Kasumi-1 (cell line): ENCODE results near the gene SHISA7.

Experiments
- DNase-seq, 2 experiments: peaks; one replicate each; lab custom pipeline; 2025; lab: John Stamatoyannopoulos, UW

Gene SHISA7

DNA sequence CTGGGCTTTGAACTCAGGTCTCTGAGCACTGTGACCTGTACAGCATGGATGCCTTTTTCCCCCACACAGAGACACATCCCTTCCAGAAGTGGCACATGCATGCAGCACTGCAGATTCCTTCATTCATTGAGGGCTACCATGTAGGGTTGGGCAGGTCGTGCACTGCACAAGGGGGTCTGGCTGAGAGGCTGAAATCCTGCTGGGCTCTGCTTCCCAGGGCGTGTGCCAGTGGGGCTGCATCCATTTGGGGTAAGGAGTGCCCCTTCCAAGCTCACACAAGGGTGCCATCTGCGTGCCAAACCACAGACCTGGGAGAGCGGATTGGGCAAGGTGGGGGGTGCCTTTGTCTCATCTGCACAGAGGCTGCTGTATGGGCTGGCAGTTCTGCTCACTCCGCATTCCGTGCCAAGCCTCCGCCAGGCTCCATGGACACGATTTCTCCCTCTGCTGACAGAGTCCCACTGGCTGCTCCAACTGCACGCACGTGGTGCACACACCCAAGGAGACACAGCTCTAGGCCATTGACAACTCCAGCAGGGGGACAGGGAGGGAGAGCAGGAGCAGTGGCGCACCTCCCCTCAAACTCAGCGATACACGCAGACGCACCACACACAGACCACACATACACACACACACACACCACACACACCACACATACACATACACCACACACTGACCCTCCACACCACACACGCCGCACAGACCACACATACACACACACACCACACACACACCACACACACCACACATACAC lies 4.5 kb upstream of the SHISA7 start:
- DNase-seq, result peak in 1 of 2 experiments; percentile 19

GRCh38 chr19:55446060-55446459 lies 3.0 kb upstream of the SHISA7 start:
- DNase-seq, result no peak

DNA sequence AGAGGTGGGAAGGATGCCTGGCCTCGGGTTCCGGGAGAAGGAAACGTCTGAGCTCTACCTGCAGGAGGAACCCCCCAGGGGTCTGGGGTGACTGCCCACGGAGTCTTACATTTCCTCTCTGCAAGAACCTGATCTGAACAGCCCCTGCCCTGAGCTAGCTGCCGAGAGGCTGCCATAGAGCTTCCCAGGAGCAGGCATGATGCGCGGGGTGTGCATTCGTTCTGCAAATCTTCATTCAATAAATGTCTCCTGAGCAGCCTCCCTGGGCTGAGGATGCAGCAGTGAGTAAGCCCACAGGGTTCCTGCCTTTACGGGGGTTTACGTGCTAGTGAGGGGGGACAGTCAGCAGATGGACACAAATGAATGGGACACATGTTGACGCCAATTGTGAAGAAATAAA lies 1.5 kb upstream of the SHISA7 start:
- DNase-seq, result no peak

- no peak for DNase-seq
These were observed 852 bp upstream of the SHISA7 start for GRCh38 chr19:55443824-55444480.

- no peak for DNase-seq
These were observed 633 bp downstream of the SHISA7 start for GRCh38 chr19:55442372-55442961.

DNA sequence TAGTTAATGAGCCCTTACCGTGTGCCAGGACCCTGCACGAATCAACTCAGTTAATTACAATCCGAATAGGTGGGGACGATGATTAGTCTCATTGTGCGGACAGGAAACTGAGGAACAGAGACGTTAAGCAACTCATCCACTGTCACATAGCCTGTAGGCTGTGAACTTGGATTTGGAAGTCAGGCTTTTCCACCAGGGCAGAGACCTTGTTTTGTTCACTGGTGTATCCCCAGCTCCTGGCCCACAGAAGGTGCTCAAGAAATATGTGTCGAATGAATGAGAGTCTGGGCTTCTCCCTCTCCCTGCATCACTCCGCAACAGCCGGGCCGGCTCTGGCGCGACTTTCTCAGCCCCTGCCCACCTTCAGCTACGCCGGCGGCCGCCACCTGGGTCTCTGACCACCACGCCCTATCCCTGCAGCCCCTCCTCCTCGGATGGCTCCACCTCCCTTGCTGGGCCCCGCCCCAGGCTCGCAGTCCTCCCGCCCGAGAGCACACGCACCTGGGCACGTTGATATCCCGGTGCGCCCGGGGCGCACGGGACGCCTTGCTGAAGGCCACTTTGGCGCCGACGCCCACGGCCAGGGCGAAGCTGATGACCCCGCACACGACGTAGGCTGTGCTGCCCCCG lies 1.3 kb downstream of the SHISA7 start:
- DNase-seq, result no peak

- DNase-seq, result peak; percentile 6 to 21
These were observed 1.8 kb downstream of the SHISA7 start for GRCh38 chr19:55441319-55441691.

GRCh38 chr19:55440411-55441105 lies 2.5 kb downstream of the SHISA7 start:
- DNase-seq, result no peak

DNA sequence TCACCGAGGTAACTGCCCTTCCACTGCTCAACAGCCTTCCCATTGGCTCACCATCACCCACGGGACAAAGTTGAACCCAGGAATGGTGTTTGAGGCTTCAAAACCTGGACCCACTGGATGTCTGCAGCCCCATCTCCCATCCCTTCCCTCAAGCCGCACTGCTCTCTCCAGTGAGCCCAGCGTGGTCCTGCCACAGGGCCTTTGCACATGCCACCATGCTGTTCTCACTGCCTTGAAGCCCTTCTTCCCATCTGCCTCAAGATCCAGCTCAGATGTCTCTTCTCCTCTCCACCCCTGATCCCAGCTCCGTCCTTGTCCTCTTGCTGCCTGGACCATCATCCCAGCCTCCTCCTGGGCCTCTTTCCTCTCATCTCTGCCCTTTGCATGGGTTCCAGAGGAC lies 4.0 kb downstream of the SHISA7 start:
- DNase-seq, result no peak

GRCh38 chr19:55437410-55437809 lies 5.7 kb downstream of the SHISA7 start:
- peak; percentile 60 to 83 for DNase-seq

GRCh38 chr19:55436847-55437246 lies 6.3 kb downstream of the SHISA7 start:
- no peak for DNase-seq

GRCh38 chr19:55435020-55435419 lies 8.1 kb downstream of the SHISA7 start:
- DNase-seq, result no peak

DNA sequence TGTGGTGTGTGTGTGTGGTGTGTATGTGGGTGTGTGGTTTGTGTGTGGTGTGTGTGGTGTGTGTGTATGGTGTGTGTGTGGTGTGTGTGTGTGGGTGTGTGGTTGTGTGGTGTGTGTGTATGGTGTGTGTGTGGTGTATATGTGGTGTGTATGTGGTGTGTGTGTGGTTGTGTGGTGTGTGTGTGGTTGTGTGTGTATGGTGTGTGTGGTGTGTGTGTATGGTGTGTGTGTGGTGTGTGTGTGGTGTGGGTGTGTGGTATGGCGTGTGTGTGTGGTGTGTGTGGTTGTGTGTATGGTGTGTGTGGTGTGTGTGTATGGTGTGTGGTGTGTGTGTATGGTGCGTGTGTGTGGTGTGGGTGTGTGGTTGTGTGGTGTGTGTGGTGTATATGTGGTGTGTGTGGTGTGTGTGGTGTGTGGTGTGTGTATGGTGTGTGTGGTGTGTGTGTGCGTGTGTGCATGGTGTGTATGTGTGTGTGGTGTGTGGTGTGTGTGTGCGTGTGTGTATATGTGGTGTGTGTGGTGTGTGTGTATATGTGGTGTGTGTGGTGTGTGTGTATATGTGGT lies 8.7 kb downstream of the SHISA7 start:
- DNase-seq, result no peak

DNA sequence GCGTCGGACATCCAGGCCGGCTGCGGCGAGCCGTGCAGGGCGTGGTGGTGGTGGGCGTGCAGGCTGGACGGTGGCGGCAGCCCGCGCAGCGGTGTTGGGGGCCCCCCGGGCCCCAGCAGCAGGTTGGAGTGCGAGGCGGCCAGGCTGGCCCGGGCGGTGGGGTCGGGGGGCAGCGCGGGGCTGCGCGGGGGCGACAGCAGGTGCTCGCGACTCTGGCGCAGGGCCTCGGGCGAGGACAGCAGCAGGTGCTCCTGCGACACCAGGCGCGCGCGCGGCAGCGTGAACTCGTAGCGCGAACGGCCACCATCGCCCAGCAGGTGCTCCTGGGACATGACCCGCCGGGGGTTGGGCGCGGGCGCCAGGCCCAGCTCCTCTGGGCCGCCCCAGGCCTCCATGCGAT lies 9.8 kb downstream of the SHISA7 start:
- DNase-seq, result no peak

DNA sequence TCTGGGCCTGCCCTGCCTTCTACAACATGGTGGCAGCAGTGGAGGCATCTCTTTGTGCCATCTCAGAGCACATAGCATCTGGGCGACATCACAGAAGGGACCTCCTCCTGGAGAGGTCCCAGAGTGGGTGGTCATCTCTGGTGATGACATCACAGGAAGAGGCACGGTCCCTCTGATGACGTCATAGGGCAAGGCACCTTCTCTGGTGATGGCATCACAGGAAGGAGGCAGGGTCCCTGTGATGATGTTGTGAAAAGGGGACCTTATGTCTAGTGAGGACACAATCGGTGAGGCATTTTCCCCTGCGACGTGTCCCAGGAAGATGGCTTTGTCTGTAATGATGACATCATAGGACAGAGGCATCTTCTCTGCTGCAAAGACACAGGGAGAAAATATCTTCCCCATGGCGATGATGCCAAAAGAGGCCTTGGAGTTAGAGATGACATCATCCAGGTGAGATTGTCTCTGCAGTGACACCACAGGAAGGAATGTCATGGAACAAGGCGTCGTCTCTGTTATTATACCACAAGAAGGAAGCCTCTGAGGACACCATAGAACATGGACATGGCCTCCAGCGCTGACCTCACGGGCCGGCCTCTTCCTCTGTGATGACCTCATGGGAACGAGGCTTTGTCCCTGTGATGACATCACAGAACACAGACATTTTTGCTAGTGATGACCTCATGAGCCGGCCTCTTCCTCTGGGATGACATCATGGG lies 10.7 kb downstream of the SHISA7 start:
- no peak for DNase-seq

- DNase-seq, result no peak
These were observed 11.9 kb downstream of the SHISA7 start for GRCh38 chr19:55431183-55431582.

GRCh38 chr19:55426042-55426441 lies 17.1 kb downstream of the SHISA7 start:
- DNase-seq, result no peak

- no peak for DNase-seq
These were observed 18.6 kb downstream of the SHISA7 start for GRCh38 chr19:55424518-55424917.

DNA sequence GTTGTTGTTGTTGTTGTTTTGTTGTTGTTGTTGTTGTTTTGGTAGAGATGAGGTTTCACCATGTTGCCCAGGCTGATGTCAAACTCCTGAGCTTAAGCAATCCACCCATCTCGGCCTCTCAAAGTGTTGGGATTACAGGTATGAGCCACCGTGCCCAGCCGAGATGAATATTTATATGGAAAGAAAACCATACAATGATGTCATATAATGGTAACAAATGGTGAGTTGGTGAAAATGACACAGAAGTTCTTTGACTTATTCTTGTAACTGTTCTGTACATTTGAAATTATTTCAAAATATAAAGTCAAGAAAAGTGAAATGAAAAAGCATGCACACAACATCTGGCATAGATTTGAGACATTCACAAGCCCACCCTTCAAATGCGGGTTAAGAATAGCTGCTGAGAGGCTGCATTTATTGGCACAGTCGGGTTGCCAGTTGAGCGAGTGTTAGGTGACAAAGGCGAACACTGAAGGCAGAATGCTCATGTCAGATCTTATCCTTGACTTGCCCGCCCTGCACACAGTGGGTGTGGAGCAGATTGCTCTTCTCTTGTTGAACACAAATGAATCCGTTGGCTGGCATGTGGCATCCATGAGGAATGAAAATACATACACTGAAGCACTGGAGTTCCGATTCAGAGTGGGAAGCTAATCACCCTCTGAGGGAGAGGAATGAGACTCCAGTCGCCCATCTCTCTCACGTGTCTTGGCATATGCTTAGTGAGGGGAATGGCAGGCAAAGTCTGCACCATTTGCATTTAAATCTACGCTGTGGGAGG lies 19.7 kb downstream of the SHISA7 start:
- no peak for DNase-seq

- DNase-seq, result peak; percentile 83 to 90
These were observed 21.8 kb downstream of the SHISA7 start for GRCh38 chr19:55421281-55421680.
